ENCODE measurements around the gene HK1.

The HK1 gene

GRCh38 chr10:69290993-69291392 is 12.7 kb downstream of the HK1 start:
- TF ChIP-seq ZNF70 (CRISPR knock-in tag; IDR thresholded peaks at IDR 0.05), result no peak
- TF ChIP-seq ZNF565 (CRISPR knock-in tag; conservative IDR thresholded peaks at IDR 0.05; ENCODE audit: low read depth), result no peak
- no peak for TF ChIP-seq ZFP30 (CRISPR knock-in tag; IDR thresholded peaks at IDR 0.05)
- no peak for TF ChIP-seq TSHZ2 (CRISPR knock-in tag; IDR thresholded peaks at IDR 0.05)
- no peak for TF ChIP-seq TCF4 (CRISPR knock-in tag; IDR thresholded peaks at IDR 0.05; ENCODE audit: borderline replicate concordance)
- no peak for TF ChIP-seq OSR1 (CRISPR knock-in tag; IDR thresholded peaks at IDR 0.05)
- no peak for TF ChIP-seq SNAI2 (CRISPR knock-in tag; IDR thresholded peaks at IDR 0.05)
- TF ChIP-seq CSRNP3 (CRISPR knock-in tag; IDR thresholded peaks at IDR 0.05), result no peak
- no peak for TF ChIP-seq CSDC2 (CRISPR knock-in tag; IDR thresholded peaks at IDR 0.05)
- no peak for TF ChIP-seq PPARA (CRISPR knock-in tag; IDR thresholded peaks at IDR 0.05; ENCODE audit: borderline replicate concordance)
- TF ChIP-seq ZNF8 (CRISPR knock-in tag; IDR thresholded peaks at IDR 0.05), result no peak
- TF ChIP-seq ISL1 (CRISPR knock-in tag; IDR thresholded peaks at IDR 0.05), result no peak
- TF ChIP-seq RARB (CRISPR knock-in tag; IDR thresholded peaks at IDR 0.05), result no peak
- no peak for TF ChIP-seq ZFP3 (CRISPR knock-in tag; IDR thresholded peaks at IDR 0.05)
- TF ChIP-seq, protein P1, sequence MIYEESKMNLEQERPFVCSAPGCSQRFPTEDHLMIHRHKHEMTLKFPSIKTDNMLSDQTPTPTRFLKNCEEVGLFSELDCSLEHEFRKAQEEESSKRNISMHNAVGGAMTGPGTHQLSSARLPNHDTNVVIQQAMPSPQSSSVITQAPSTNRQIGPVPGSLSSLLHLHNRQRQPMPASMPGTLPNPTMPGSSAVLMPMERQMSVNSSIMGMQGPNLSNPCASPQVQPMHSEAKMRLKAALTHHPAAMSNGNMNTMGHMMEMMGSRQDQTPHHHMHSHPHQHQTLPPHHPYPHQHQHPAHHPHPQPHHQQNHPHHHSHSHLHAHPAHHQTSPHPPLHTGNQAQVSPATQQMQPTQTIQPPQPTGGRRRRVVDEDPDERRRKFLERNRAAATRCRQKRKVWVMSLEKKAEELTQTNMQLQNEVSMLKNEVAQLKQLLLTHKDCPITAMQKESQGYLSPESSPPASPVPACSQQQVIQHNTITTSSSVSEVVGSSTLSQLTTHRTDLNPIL (CRISPR knock-in tag; IDR thresholded peaks at IDR 0.05; ENCODE audit: low read depth), result no peak
- ATAC-seq, result no peak

- no peak for ATAC-seq
Observed at GRCh38 chr10:69292459-69292858, 14.2 kb downstream of the HK1 start.

DNA sequence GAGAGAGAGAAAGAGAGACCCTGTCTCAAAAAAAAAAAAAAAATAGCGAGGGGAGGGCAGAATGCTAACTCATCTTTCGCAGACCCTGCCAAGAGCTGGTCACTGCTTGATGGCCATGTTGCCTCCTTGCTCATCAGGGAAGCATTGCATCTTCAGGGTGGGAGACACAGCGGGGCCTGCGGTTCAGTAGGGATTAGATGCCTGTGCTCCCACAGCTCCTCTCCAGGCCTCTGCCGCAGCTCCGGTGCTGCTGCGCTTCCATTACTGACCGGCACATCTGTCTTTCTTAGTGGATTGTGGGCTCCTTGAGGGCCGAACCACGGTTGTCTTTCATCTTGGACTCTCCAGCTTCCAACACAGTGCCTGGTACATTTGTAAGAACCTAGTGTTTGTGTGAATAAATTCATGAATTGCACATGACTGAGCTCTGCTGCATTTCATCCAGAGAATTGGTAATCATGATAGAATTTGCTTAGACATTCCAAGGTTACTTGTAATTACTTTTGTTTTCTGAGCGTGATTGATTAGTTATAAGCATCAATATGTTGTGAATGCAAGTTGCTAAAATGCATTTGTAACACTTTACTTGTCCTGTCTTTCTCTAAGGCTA is 16.8 kb downstream of the HK1 start:
- no peak for ATAC-seq
- no peak for TF ChIP-seq BACH2 (CRISPR knock-in tag; IDR thresholded peaks at IDR 0.05; ENCODE audit: borderline replicate concordance)
- TF ChIP-seq ZNF70 (CRISPR knock-in tag; IDR thresholded peaks at IDR 0.05), result no peak
- TF ChIP-seq ZNF8 (CRISPR knock-in tag; IDR thresholded peaks at IDR 0.05), result no peak
- no peak for TF ChIP-seq ZFP30 (CRISPR knock-in tag; IDR thresholded peaks at IDR 0.05)
- TF ChIP-seq ZC3H10 (CRISPR knock-in tag; IDR thresholded peaks at IDR 0.05), result no peak
- TF ChIP-seq ARNTL (CRISPR knock-in tag; IDR thresholded peaks at IDR 0.05; ENCODE audit: borderline replicate concordance, low read depth), result no peak
- no peak for TF ChIP-seq PPARA (CRISPR knock-in tag; IDR thresholded peaks at IDR 0.05; ENCODE audit: borderline replicate concordance)
- no peak for TF ChIP-seq ZFP3 (CRISPR knock-in tag; IDR thresholded peaks at IDR 0.05)
- no peak for TF ChIP-seq CSDC2 (CRISPR knock-in tag; IDR thresholded peaks at IDR 0.05)
- no peak for TF ChIP-seq SNAI2 (CRISPR knock-in tag; IDR thresholded peaks at IDR 0.05)
- no peak for TF ChIP-seq TCF4 (CRISPR knock-in tag; IDR thresholded peaks at IDR 0.05; ENCODE audit: borderline replicate concordance)
- TF ChIP-seq ZNF565 (CRISPR knock-in tag; conservative IDR thresholded peaks at IDR 0.05; ENCODE audit: low read depth), result no peak
- no peak for TF ChIP-seq ESRRG (CRISPR knock-in tag; IDR thresholded peaks at IDR 0.05)
- TF ChIP-seq OSR1 (CRISPR knock-in tag; IDR thresholded peaks at IDR 0.05), result no peak
- TF ChIP-seq ISL1 (CRISPR knock-in tag; IDR thresholded peaks at IDR 0.05), result no peak
- TF ChIP-seq RARB (CRISPR knock-in tag; IDR thresholded peaks at IDR 0.05), result no peak
- TF ChIP-seq TOX (CRISPR knock-in tag; IDR thresholded peaks at IDR 0.05; ENCODE audit: borderline replicate concordance), result no peak

More at GRCh38 chr10:69292459-69292858, 14.2 kb downstream of the HK1 start:
- TF ChIP-seq PPARA (CRISPR knock-in tag; IDR thresholded peaks at IDR 0.05; ENCODE audit: borderline replicate concordance) (no peak), PATZ1 (CRISPR knock-in tag; IDR thresholded peaks at IDR 0.05; ENCODE audit: borderline replicate concordance) (no peak), ZNF8 (CRISPR knock-in tag; IDR thresholded peaks at IDR 0.05) (no peak)
